GM19452 (cell line): ENCODE data around the gene CALHM6.

Source experiments
- ATAC-seq: cut with Tn5 transposase; IDR thresholded peaks from one replicate; pipeline ENCODE4 v1.9.1; 2021; ENCODE audit not compliant: unreplicated experiment

Gene CALHM6

GRCh38 chr6:116461331-116461931, at the start of gene CALHM6:
Gene CALHM6 (plus strand): TSS chr6:116461375. CDS start chr6:116461930, 555 bp downstream.
- ATAC-seq: no peak

- ATAC-seq: no peak
Observed at GRCh38 chr6:116412270-116412669, 48.9 kb upstream of the CALHM6 start.

DNA sequence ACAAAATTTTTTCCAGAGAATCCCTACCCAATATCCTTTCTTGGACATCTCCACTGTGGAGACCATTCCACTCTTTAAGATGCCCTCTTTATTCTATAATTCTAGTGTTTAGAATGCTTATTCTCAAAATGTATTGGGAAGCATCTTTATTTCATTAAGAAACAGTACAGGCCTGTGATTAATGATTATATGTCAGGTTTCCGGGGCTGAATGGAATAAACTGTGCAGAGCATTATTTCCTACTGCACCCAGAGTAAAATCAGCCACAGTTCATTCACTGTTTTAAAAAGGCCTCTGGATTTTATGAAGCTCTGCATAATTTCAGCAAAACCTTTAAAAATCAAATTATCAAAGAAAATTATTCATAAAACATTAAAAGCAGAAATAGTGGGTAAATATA, 47.8 kb upstream of the CALHM6 start:
- no peak for ATAC-seq

DNA sequence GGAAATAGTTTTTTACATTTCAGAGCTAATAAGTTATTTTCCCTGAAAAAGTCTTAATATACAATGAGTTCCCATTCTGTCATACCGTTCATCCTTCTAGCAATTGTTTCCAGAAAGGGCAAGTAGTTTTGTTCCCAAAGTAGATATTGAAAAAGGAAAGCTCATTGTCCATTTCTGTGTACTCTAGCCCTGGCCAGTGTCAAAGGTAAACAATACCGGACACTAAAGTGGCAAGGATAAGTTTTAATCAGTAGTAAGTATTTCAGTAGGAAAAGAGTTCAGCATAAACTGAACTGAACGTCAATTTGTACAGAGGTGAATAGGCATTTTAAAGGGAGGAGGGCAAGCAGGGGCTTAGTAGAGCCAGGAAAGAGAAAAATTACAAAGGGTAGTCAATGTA, 43.5 kb upstream of the CALHM6 start:
- no peak for ATAC-seq

GRCh38 chr6:116419069-116419786, 41.9 kb upstream of the CALHM6 start:
- no peak for ATAC-seq

DNA sequence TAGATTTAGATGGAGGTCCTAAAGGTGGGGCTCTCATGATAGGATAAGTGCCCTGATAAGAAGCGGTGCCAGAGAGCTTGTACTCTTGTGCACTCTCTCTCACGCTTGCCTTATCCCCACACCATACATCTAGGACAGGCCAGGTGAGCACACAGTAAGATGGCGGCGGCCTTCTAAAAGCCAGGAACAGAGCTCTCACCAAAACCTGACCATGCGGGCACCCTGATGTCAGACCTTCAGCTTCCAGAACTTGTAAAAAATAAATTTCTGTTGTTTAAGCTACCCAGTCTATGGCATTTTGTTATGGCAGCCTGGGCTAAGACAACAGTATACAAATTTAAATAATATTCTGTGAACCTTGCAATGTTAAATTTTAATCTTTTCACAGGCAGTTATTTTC, 40.8 kb upstream of the CALHM6 start:
- ATAC-seq: no peak

DNA sequence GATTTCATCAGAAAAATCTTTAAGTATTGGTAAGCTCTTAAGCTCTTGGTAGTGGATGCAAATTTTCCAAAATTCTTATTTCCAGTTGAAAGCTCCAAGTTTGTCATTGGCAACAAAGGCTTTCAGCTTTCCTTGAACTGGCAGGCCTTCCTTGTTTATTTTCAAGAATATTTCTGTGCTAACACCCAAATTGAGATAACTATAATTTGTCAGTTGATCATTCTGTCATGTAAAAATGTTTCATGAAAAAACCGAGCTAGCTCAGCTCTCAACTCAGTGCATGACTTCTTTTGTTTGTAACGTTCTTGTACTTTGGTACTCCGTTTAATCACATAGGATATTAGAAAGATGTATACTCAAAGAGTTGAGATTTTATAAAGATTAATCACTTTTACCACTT, 38.9 kb upstream of the CALHM6 start:
- no peak for ATAC-seq

DNA sequence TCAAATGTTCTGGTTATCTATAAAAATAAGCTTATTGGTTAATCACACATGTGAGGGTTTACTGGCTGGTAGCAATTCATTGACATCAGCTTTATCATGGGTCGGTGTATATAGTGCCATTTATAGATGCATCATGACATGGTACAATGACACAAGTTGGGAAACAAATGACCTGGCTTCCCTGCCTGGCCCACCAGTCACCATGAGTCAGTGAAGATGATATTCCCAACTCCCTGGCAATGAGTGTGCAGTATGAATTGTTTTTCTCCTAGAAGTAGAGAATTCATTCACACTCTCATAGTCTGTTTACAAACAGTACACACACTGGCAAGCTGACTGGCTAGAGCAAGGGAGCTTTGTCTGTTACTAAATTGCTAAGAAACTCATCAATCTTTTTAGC, 37.2 kb upstream of the CALHM6 start:
- no peak for ATAC-seq

- ATAC-seq: no peak
Observed at GRCh38 chr6:116426551-116426950, 34.6 kb upstream of the CALHM6 start.

DNA sequence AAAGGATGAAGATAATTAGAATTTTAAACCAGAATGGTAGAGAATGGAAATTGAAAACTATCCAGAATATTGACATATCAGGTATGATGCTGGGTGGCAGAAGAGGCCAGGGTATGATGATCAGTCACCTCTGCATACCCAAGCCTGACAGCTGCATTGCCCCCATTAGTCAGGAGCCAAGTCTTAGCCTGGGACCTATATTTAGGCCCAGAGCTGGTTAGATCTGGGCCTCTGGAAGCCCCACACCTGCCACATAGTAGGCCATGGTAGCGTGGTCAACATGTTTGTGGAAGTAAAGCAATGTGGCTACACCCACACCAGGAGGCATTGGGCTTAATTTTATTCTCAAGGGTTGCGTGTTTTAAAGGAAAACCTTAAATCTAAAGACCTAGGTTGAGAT, 32.1 kb upstream of the CALHM6 start:
- no peak for ATAC-seq

DNA sequence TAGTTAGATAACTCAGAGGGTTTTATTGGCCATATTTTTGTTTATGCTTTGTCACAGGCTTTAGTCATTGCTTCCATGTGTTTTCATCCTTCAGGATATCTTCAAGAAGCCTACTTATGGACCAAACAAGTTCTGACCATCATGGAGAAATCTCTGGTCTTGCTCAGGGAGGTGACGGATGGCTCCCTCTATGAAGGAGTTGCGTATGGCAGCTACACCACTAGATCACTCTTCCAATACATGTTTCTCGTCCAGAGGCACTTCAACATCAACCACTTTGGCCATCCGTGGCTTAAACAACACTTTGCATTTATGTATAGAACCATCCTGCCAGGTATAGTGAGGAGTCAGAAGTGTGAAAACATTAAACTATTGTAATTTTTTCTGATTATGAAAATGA, 30.3 kb upstream of the CALHM6 start:
- ATAC-seq: no peak

GRCh38 chr6:116431964-116432595, 29.1 kb upstream of the CALHM6 start:
- no peak for ATAC-seq

GRCh38 chr6:116433206-116433712, 27.9 kb upstream of the CALHM6 start:
- ATAC-seq: no peak

GRCh38 chr6:116434056-116434725, 27.0 kb upstream of the CALHM6 start:
- ATAC-seq: peak; percentile 61

DNA sequence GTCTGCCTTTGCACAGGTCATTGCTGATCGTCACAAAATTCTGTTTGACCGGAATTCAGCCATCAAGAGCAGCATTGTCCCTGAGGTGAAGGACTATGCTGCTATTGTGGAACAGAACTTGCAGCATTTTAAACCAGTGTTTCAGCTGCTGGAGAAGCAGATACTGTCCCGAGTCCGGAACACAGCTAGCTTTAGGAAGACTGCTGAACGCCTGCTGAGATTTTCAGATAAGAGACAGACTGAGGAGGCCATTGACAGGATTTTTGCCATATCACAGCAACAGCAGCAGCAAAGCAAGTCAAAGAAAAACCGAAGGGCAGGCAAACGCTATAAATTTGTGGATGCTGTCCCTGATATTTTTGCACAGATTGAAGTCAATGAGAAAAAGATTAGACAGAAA, 24.6 kb upstream of the CALHM6 start:
- no peak for ATAC-seq

DNA sequence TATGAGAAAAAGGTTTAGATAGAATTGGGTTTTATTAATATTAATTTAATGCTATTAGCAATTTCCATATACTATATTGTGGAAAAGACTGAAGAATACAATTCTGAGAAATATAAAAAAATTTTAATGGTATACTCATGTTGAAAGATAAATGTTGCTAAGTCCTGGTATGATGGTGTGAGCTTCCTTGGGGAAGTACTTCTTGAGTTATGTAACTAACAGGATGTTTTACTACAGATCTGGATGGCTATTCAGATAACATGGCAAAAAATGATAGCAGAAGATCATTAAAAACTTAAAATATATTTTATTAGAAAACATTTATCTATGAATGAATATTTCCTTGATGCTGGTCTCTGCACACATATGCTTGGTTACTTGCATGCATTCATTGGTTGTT, 23.5 kb upstream of the CALHM6 start:
- ATAC-seq: no peak

- no peak for ATAC-seq
Observed at GRCh38 chr6:116438590-116439448, 22.4 kb upstream of the CALHM6 start.

DNA sequence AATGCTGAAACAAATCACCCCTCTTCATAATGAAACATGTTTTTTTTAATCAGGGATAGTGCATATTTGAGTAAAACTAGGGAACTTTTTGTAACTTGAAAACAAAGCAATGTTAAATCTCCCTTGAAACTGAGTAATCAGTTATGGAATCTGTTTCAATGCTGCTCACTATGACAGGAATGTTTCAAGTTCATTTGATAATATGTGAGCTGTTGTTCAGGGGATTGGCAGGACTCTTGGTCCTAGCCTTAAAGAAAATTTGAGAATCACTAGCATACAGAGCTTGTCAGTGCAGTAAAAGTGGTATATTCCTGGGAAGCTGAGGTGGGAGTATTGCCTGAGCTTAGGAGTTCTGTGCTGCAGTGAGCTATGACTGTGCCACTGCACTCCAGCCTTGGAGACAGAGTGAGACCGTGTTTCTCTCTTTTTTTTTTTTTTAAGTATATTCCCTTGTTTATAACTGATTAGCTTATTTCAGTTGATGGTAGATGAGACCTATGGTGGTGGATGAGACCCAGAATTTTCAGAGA, 21.6 kb upstream of the CALHM6 start:
- no peak for ATAC-seq

DNA sequence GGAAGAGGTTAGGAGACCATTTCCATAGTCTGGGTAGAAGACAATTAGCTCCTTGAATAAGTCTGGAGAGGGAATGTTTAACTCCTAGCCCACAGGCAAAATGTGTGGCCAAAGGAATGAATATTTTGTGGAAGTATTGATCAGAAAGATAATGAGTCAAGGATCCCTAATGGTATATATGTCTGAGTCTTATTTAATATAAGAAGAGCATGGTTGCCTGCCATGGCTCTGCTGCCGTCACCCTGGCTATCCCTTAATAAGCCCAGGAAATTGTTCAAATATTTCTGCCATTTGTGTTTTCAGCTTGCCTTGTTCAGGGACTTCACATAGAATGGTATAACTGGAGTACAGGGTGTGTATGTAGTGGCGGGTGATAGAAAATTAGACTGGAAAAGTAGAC, 18.1 kb upstream of the CALHM6 start:
- no peak for ATAC-seq

- peak; percentile 53 for ATAC-seq
Observed at GRCh38 chr6:116444092-116444491, 17.1 kb upstream of the CALHM6 start.
